Loucy (cell line): ENCODE measurements around the gene GSG1L2.

Experiments used
- H2AFZ ChIP-seq: fragments of 200-600 bp; sonication (generic); 2 replicates; pipeline ENCODE4 v1.6.0; 2016; ENCODE audit warnings: antibody characterized with exemption, mild to moderate bottlenecking, low read length, moderate library complexity
- H3F3A ChIP-seq: fragments of 200-600 bp; 2 replicates; pipeline ENCODE4 v1.6.0; 2016; ENCODE audit warnings: antibody characterized with exemption, low read depth, mild to moderate bottlenecking
- H3K27me3 ChIP-seq: fragments of 200-600 bp; sonication (generic); 2 replicates; pipeline ENCODE4 v1.6.1; 2014; ENCODE audit warnings: low read length, mild to moderate bottlenecking; ENCODE audit not compliant: insufficient read depth, poor library complexity, severe bottlenecking
- H3K36me3 ChIP-seq: fragments of 200-600 bp; sonication (generic); 2 replicates; pipeline ENCODE4 v1.6.1; 2016; ENCODE audit warnings: low read length; ENCODE audit not compliant: insufficient read depth
- H3K4me1 ChIP-seq: fragments of 200-600 bp; sonication (generic); 2 replicates; pipeline ENCODE4 v1.5.1; 2014; ENCODE audit warnings: low read length, mild to moderate bottlenecking; ENCODE audit not compliant: insufficient read depth, poor library complexity, severe bottlenecking
- H3K4me2 ChIP-seq: fragments of 200-600 bp; sonication (generic); 2 replicates; pipeline ENCODE4 v1.6.0; 2014; ENCODE audit warnings: antibody characterized with exemption, low read length, low read depth, mild to moderate bottlenecking; ENCODE audit not compliant: poor library complexity, severe bottlenecking
- H3K4me3 ChIP-seq: fragments of 200-600 bp; sonication (generic); 2 replicates; pipeline ENCODE4 v1.5.1; 2014; ENCODE audit warnings: low read length, mild to moderate bottlenecking, mixed read lengths; ENCODE audit not compliant: poor library complexity, severe bottlenecking
- H3K79me2 ChIP-seq: fragments of 200-600 bp; sonication (generic); 2 replicates; pipeline ENCODE4 v1.6.1; 2014; ENCODE audit warnings: low read length; ENCODE audit not compliant: insufficient read depth
- H3K9ac ChIP-seq: fragments of 200-600 bp; sonication (generic); 2 replicates; pipeline ENCODE4 v1.6.0; 2014; ENCODE audit warnings: mild to moderate bottlenecking, low read depth, low read length, moderate library complexity; ENCODE audit not compliant: poor library complexity, severe bottlenecking
- H3K9me2 ChIP-seq: fragments of 200-600 bp; sonication (generic); replicated peaks from 2 replicates; pipeline ENCODE4 v1.6.1; 2016; ENCODE audit warnings: low read depth, low read length, mixed read lengths
- H3K9me3 ChIP-seq: fragments of 200-600 bp; sonication (generic); 2 replicates; pipeline ENCODE4 v1.6.1; 2014; ENCODE audit warnings: mild to moderate bottlenecking, antibody characterized with exemption, low read length, low read depth; ENCODE audit not compliant: insufficient read depth
- H4K20me1 ChIP-seq: fragments of 200-600 bp; sonication (generic); 2 replicates; pipeline ENCODE4 v1.6.0; 2014; ENCODE audit warnings: antibody characterized with exemption, low read length, mild to moderate bottlenecking; ENCODE audit not compliant: insufficient read depth, poor library complexity, severe bottlenecking
- EZH2phosphoT487 ChIP-seq: fragments of 200-600 bp; IDR thresholded peaks from 2 replicates; pipeline ENCODE4 v1.6.1; 2018; ENCODE audit warnings: antibody characterized with exemption, mild to moderate bottlenecking, moderate library complexity, borderline replicate concordance
- TF ChIP-seq, protein P1 (sequence below): fragments of 200-600 bp; sonication (generic); conservative IDR thresholded peaks from 2 replicates; pipeline ENCODE4 v1.5.1; 2014; ENCODE audit warnings: mild to moderate bottlenecking, antibody characterized with exemption, low read length

Gene GSG1L2

DNA sequence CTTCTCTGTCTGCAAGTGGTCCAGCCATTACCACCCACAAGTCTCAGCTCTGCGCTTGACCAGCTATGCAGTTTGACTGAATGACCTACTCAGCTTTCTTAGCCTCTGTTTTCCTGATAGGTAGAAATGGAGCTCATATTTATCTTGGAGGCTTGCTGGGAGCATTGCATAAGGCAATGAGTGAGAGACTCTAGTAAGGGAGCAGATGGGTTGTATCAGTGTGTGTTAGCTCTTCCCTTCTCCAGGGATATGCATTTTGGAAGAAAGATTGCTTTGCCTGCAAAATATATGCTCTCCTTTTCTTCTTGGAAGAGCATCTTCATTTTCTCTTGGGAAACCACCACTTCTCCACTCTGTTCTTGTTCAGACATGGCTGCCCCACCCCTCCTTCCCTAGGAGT lies 56.6 kb downstream of the GSG1L2 start:
- no peaks in the 10 kb centered on the region for H3K79me2 ChIP-seq
- no peaks in the 10 kb centered on the region for H3K9me3 ChIP-seq
- no peaks in the 10 kb centered on the region for H3K36me3 ChIP-seq
- H3K4me1 ChIP-seq: no peaks in the 10 kb centered on the region
- no peak overlapping the region for H3K4me2 ChIP-seq
- H3F3A ChIP-seq: no peaks in the 10 kb centered on the region
- no peaks in the 10 kb centered on the region for H3K9me2 ChIP-seq
- H3K4me3 ChIP-seq: no peak overlapping the region
- no peak overlapping the region for H3K9ac ChIP-seq
- H2AFZ ChIP-seq: no peak overlapping the region
- no peaks in the 10 kb centered on the region for H3K27me3 ChIP-seq
- no peaks in the 10 kb centered on the region for H4K20me1 ChIP-seq
- TF ChIP-seq EZH2phosphoT487: no peak
- TF ChIP-seq, protein P1, sequence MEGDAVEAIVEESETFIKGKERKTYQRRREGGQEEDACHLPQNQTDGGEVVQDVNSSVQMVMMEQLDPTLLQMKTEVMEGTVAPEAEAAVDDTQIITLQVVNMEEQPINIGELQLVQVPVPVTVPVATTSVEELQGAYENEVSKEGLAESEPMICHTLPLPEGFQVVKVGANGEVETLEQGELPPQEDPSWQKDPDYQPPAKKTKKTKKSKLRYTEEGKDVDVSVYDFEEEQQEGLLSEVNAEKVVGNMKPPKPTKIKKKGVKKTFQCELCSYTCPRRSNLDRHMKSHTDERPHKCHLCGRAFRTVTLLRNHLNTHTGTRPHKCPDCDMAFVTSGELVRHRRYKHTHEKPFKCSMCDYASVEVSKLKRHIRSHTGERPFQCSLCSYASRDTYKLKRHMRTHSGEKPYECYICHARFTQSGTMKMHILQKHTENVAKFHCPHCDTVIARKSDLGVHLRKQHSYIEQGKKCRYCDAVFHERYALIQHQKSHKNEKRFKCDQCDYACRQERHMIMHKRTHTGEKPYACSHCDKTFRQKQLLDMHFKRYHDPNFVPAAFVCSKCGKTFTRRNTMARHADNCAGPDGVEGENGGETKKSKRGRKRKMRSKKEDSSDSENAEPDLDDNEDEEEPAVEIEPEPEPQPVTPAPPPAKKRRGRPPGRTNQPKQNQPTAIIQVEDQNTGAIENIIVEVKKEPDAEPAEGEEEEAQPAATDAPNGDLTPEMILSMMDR: no peak

GRCh38 chr17:9763643-9764042 lies 58.2 kb downstream of the GSG1L2 start:
- Histone ChIP-seq H2AFZ (no peak overlapping the region), H3F3A (no peaks in the 10 kb centered on the region), H3K9ac (no peak overlapping the region), H3K4me1 (no peaks in the 10 kb centered on the region), H3K79me2 (no peaks in the 10 kb centered on the region), H3K4me2 (no peak overlapping the region), H3K9me2 (no peaks in the 10 kb centered on the region), H3K4me3 (no peak overlapping the region), H4K20me1 (no peaks in the 10 kb centered on the region), H3K36me3 (no peaks in the 10 kb centered on the region), H3K27me3 (no peaks in the 10 kb centered on the region), H3K9me3 (no peaks in the 10 kb centered on the region)
- no peak for TF ChIP-seq EZH2phosphoT487
- TF ChIP-seq, protein P1: no peak

DNA sequence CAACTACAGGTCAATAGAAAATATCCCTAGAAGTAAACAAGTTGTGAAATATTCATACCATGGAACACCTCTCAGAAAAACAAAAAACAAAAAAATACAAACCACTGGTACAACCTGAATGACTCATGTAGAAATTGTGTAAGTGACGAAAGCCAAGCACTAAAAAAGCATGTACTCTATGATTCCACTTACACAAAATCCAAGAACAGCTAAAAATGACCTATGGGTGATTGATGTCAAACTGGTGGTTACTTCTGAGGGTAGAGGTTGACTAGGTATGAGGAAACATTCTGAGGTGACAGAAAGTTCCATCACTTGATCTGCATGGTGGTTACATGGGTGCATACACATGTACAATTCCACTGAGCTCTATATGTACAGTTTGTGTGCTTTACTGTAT lies 61.6 kb downstream of the GSG1L2 start:
- Histone ChIP-seq H3F3A (no peaks in the 10 kb centered on the region), H3K9me2 (no peaks in the 10 kb centered on the region), H3K9ac (no peak overlapping the region), H3K79me2 (no peaks in the 10 kb centered on the region), H4K20me1 (no peaks in the 10 kb centered on the region), H3K27me3 (no peaks in the 10 kb centered on the region), H3K4me2 (no peak overlapping the region), H3K4me1 (no peaks in the 10 kb centered on the region), H2AFZ (no peak overlapping the region), H3K4me3 (no peak overlapping the region), H3K9me3 (no peaks in the 10 kb centered on the region), H3K36me3 (no peaks in the 10 kb centered on the region)
- TF ChIP-seq, protein P1: no peak
- no peak for TF ChIP-seq EZH2phosphoT487
